B cell (primary cell): ENCODE data around the gene MRC2. TPM values are rescaled to one million over a fixed set of nuclear protein-coding genes. Genes with fewer than 3 reads are reported as not detected.

ENCODE experiments used
- ATAC-seq: fragments of 200-7000 bp; cut with Tn5 transposase; one replicate; pipeline ENCODE4 v1.10.0; 2021; ENCODE audit warnings: low read depth, mild to moderate bottlenecking, moderate number of reproducible peaks, moderate library complexity
- CTCF ChIA-PET: fragments of 350-600 bp; sonication (Branson Sonifier 250); formaldehyde crosslinking; loops from one replicate; lab custom pipeline; 2021; ENCODE audit warnings: antibody characterized with exemption, inconsistent platforms; lab: Charles Lee
- POLR2A ChIA-PET: fragments of 350-600 bp; sonication (Branson Sonifier 250); formaldehyde crosslinking; loops from one replicate; lab custom pipeline; 2021; ENCODE audit warnings: antibody characterized with exemption; lab: Charles Lee
- DNase-seq: peaks from one replicate; pipeline ENCODE4 v3.0.0; 2013
- H2AFZ ChIP-seq: 2 replicates; pipeline ENCODE4 v1.6.1; 2012; ENCODE audit warnings: mild to moderate bottlenecking, low read depth, low read length; ENCODE audit not compliant: insufficient read depth, poor library complexity, severe bottlenecking
- H3K27ac ChIP-seq, 2 donors: 1 replicate in 1 of 2; 2 replicates in 1 of 2; pipeline ENCODE4 v1.5.1; 2012 to 2013; ENCODE audit warnings: low read length in 2 of 2, mild to moderate bottlenecking in 2 of 2, moderate library complexity in 1 of 2
- H3K27me3 ChIP-seq, 4 experiments: fragments of 200-600 bp in 1 of 4; sonication (generic) in 1 of 4; replicated peaks in 1 of 4; 1 replicate in 2 of 4; 2 replicates in 2 of 4; pipeline versions ENCODE4 v1.6.1 to v1.7.0; 2013 to 2016; ENCODE audit warnings: low read length in 3 of 4, mild to moderate bottlenecking in 2 of 4, mixed read lengths in 1 of 4, moderate library complexity in 1 of 4; ENCODE audit not compliant: insufficient read depth in 4 of 4, control insufficient read depth in 3 of 4; ENCODE audit errors: control extremely low read depth in 1 of 4
- H3K36me3 ChIP-seq, 2 experiments: replicated peaks in 1 of 2; 1 replicate in 1 of 2; 2 replicates in 1 of 2; pipeline versions ENCODE4 v1.6.1 to v1.7.1; 2013; ENCODE audit warnings: low read length in 1 of 2; ENCODE audit not compliant: insufficient read depth in 2 of 2, control insufficient read depth in 1 of 2; ENCODE audit errors: control extremely low read depth in 1 of 2, extremely low read depth in 1 of 2
- H3K4me1 ChIP-seq, 2 donors: fragments of 200-600 bp in 1 of 2; sonication (generic) in 1 of 2; 1 replicate in 1 of 2; 2 replicates in 1 of 2; pipeline versions ENCODE4 v1.5.1 to v1.6.1; 2013 to 2017; ENCODE audit warnings: low read length in 2 of 2; ENCODE audit not compliant: control insufficient read depth in 2 of 2, insufficient read depth in 2 of 2
- H3K4me2 ChIP-seq: replicated peaks from 2 replicates; pipeline ENCODE3; 2012; ENCODE audit warnings: mild to moderate bottlenecking, low read depth, low read length; ENCODE audit not compliant: poor library complexity, severe bottlenecking
- H3K4me3 ChIP-seq, 5 experiments: fragments of 200-600 bp in 1 of 5; sonication (generic) in 1 of 5; 1 replicate in 3 of 5; 2 replicates in 2 of 5; pipeline versions ENCODE4 v1.5.1 to v1.7.0; 2011 to 2016; ENCODE audit warnings: low read length in 4 of 5, mild to moderate bottlenecking in 4 of 5, low read depth in 2 of 5, control low read depth in 1 of 5, moderate library complexity in 1 of 5; ENCODE audit not compliant: insufficient read depth in 1 of 5; ENCODE audit errors: control extremely low read depth in 1 of 5, extremely low read depth in 1 of 5
- H3K79me2 ChIP-seq: fragments of 200-600 bp; sonication (generic); one replicate; pipeline ENCODE4 v1.6.0; 2016; ENCODE audit warnings: low read length; ENCODE audit not compliant: control insufficient read depth, insufficient read depth
- H3K9ac ChIP-seq: fragments of 200-600 bp; sonication (generic); 2 replicates; pipeline ENCODE4 v1.6.1; 2017; ENCODE audit warnings: mild to moderate bottlenecking, low read length, moderate library complexity
- H3K9me3 ChIP-seq, 3 donors: one replicate each; pipeline versions ENCODE4 v1.6.1 to v1.7.1; 2013; ENCODE audit warnings: low read length in 2 of 3; ENCODE audit not compliant: control insufficient read depth in 2 of 3, insufficient read depth in 1 of 3; ENCODE audit errors: control extremely low read depth in 1 of 3
- H4K20me1 ChIP-seq: 2 replicates; pipeline ENCODE4 v1.6.0; 2012; ENCODE audit warnings: mild to moderate bottlenecking, low read length; ENCODE audit not compliant: insufficient read depth, control insufficient read depth, poor library complexity, severe bottlenecking
- H3K27ac Mint-ChIP-seq: one replicate; pipeline ENCODE4 v1.8.0; 2021; ENCODE audit warnings: mixed read lengths
- H3K27me3 Mint-ChIP-seq: one replicate; pipeline ENCODE4 v1.8.0; 2021; ENCODE audit warnings: mixed read lengths
- H3K4me1 Mint-ChIP-seq: one replicate; pipeline ENCODE4 v1.8.0; 2021; ENCODE audit warnings: mixed read lengths
- H3K4me3 Mint-ChIP-seq: one replicate; pipeline ENCODE4 v1.8.0; 2021; ENCODE audit warnings: mixed read lengths
- H3K9me3 Mint-ChIP-seq: one replicate; pipeline ENCODE4 v1.8.0; 2022; ENCODE audit warnings: mixed read lengths; ENCODE audit not compliant: insufficient read depth
- CTCF ChIP-seq: fragments of 200-600 bp; IDR thresholded peaks from one replicate; pipeline ENCODE4 v1.8.0; 2022; ENCODE audit warnings: antibody characterized with exemption, mild to moderate bottlenecking
- EZH2 ChIP-seq: IDR thresholded peaks from 2 replicates; pipeline ENCODE4 v1.6.1; 2012; ENCODE audit warnings: borderline replicate concordance, low read depth, mild to moderate bottlenecking, moderate library complexity, low read length; ENCODE audit not compliant: insufficient read depth, poor library complexity, severe bottlenecking
- WGBS: methylation state at CpG from one replicate; pipeline ENCODE4 v1.1.5; 2013; ENCODE audit warnings: missing lambda C conversion rate; ENCODE audit not compliant: insufficient coverage; 5-methylcytosine and 5-hydroxymethylcytosine counted together
- intact Hi-C: fragments of 100-400 bp; cut with micrococcal nuclease; formaldehyde crosslinking; loops from one replicate; pipeline ENCODE4 v1.10.0; 2022
- polyA plus RNA-seq: library from polyadenylated mRNA; depleted of rRNA; stranded (reverse); fragments of >200 nt; gene quantifications from 2 replicates; pipeline ENCODE4 v1.2.3, GENCODE V29; 2012
- total RNA-seq, 2 donors: library from RNA; stranded (reverse); fragments of 120-200 nt in 1 of 2; gene quantifications; 1 replicate in 1 of 2; 2 replicates in 1 of 2; pipeline versions ENCODE4 v1.2.3 to v1.2.4, GENCODE V29; 2013 to 2022

MRC2 gene
- total and polyA plus RNA-seq, 2 donors (not counting 1 experiment from before 2014, with no cell fraction given): 0.09 to 0.34 TPM

GRCh38 chr17:62725791-62726249 is 98.3 kb downstream of the MRC2 start:
- peak overlapping the region; percentile 76 for H2AFZ ChIP-seq
- CTCF ChIA-PET: no interaction called here
- Mint-ChIP-seq H3K4me3 (no peak overlapping the region), H3K27ac (no peak overlapping the region), H3K4me1 (peaks cover 29% of the 10 kb centered on the region), H3K9me3 (no peaks in the 10 kb centered on the region), H3K27me3 (peaks cover 4% of the 10 kb centered on the region)
- no peaks in the 10 kb centered on the region for H3K27me3 ChIP-seq
- WGBS: 100% methylated on average over 1 of the region's 5 CpGs
- POLR2A ChIA-PET: no interaction called here
- no peak overlapping the region for H3K9ac ChIP-seq
- no peaks in the 10 kb centered on the region for H4K20me1 ChIP-seq
- H3K4me2 ChIP-seq: peak overlapping the region; percentile 68
- peaks cover 0 to 6% (median 0%) of the 10 kb centered on the region in 3 donors for H3K9me3 ChIP-seq
- peak overlapping the region in 1 of 2 donors; percentile 74 for H3K27ac ChIP-seq
- H3K4me1 ChIP-seq: peaks cover 23 to 35% of the 10 kb centered on the region in 2 donors
- DNase-seq (no peak), ATAC-seq (no peak)
- intact Hi-C loops: no loop called here
- no peaks in the 10 kb centered on the region for H3K36me3 ChIP-seq
- no peaks in the 10 kb centered on the region for H3K79me2 ChIP-seq
- no peak for TF ChIP-seq CTCF
- no peak for TF ChIP-seq EZH2
- no peak overlapping the region for H3K4me3 ChIP-seq

GRCh38 chr17:62727916-62728672 is 100.6 kb downstream of the MRC2 start:
- H3K4me1 Mint-ChIP-seq: peaks cover 26% of the 10 kb centered on the region
- H3K27me3 ChIP-seq: no peaks in the 10 kb centered on the region
- peaks cover 0 to 6% (median 0%) of the 10 kb centered on the region in 3 donors for H3K9me3 ChIP-seq
- H3K27ac Mint-ChIP-seq: no peak overlapping the region
- no peaks in the 10 kb centered on the region for H3K36me3 ChIP-seq
- peak overlapping the region; percentile 17 for H2AFZ ChIP-seq
- CTCF ChIA-PET: interaction anchor here (0.6 to 1.5 kb wide), 2 partner anchors 11 to 678 kb away, joined by 3 to 5 read pairs; no protein-coding TSS in a partner anchor
- no peak for TF ChIP-seq CTCF
- no peak for TF ChIP-seq EZH2
- peaks cover 8% of the 10 kb centered on the region for H3K27me3 Mint-ChIP-seq
- H3K27ac ChIP-seq: no peak overlapping the region
- H3K9ac ChIP-seq: no peak overlapping the region
- 40% methylated on average over 4 of the region's 6 CpGs for WGBS
- H3K4me3 Mint-ChIP-seq: no peak overlapping the region
- intact Hi-C loops: no loop called here
- no peaks in the 10 kb centered on the region for H4K20me1 ChIP-seq
- ATAC-seq (no peak), DNase-seq (no peak)
- no peak overlapping the region for H3K4me3 ChIP-seq
- no peak overlapping the region for H3K4me2 ChIP-seq
- POLR2A ChIA-PET: no interaction called here
- H3K4me1 ChIP-seq: peaks cover 23 to 26% of the 10 kb centered on the region in 2 donors
- H3K9me3 Mint-ChIP-seq: no peaks in the 10 kb centered on the region
- H3K79me2 ChIP-seq: no peaks in the 10 kb centered on the region
